Placental epithelial cell (primary cell): ENCODE measurements around the gene TSPAN5. TPM values are rescaled to one million over a fixed set of nuclear protein-coding genes. Genes with fewer than 3 reads are reported as not detected.

ENCODE experiments used
- total RNA-seq: library from RNA; depleted of rRNA; stranded (reverse); fragments of >200 nt; gene quantifications from 2 replicates; pipeline ENCODE4 v1.2.3, GENCODE V29; 2012

TSPAN5 gene
- 0.87 and 3.1 TPM in 2 replicates for total RNA-seq

GRCh38 chr4:98658287-98659105 is at the start of gene TSPAN5:
TSS of gene TSPAN5 (minus strand) at chr4:98658611.

